Activated effector memory CD4-positive, alpha-beta T cell treated with Interleukin-2 at 50 U/mL for 16 hours (primary cell): ENCODE data around the gene SVEP1.
"Not testable (repeated sequence)": the region's sequence is repeated elsewhere in the genome, so short reads cannot be mapped to it uniquely, and the experiment has no call there.

Experiments used
- DNase-seq: peaks from one replicate; pipeline ENCODE4 v3.0.0-alpha.2; 2020

The SVEP1 gene

DNA sequence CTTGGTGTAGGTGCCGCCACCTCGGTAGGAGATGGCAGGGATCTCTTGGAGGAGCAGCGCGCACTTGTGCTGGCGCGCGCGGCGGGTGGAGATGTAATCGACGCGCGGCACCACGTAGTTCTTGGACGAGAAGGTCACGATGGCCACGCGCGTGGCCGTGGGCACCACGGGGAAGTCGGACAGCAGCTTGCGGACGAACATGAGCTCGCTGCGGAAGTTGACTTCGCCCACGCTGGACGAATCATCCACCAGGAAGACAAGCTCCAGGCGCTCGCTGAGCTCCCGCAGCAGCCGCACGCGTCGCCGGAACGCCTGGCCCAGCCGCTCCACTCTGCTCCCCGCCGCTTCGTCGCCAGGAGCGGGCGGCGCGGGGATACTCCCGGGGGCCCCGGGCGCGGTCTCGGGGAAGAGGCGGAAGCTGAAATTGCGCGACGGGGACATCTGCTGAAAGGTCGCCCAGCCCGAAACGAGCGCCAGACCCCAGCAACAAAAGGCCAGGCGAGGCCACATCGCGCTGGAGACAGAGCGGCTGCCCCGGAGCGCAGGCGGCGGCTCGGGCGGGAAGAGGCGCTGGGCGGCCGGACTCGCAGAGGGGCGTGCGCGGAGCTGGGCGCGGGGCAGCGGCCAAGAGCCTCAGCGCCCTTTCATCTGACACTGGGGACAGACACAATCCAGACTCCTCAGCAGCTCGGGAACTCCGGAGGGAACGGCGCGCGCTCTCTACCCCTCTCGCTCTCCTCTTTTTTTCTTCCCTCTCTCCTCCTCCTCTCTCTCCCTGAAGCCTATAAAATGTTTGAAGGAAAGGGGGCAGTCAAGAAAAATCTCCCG, at the start of gene SVEP1:
Gene SVEP1 (minus strand): TSS at position 708 of the 828 bp plus-strand sequence. CDS start 198 bp downstream, at position 510.
- no peak for DNase-seq

- no peak for DNase-seq
These were observed 46.7 kb upstream of the SVEP1 start for GRCh38 chr9:110626101-110626829.

GRCh38 chr9:110623462-110624025, 44.0 kb upstream of the SVEP1 start:
- DNase-seq = no peak

- DNase-seq = no peak
These were observed 42.8 kb upstream of the SVEP1 start for GRCh38 chr9:110622368-110622767.

DNA sequence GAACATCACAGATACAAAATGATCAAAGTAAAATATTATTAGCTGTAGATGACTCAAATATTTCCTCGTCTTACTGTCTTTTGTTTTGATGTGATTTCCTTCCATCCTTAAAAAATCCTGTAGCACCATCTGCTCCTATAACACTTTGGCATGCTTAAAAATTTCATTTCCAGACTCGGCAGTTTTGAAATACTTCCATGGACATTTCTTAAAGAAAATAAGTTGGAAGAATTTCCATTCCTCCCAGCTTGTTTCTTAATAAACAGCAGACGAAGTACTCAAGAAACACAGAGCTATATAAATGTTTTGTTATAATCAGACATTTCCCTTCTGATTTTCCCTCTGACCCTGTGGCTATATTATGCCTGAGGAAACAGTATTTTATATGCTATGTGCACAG, 41.2 kb upstream of the SVEP1 start:
- DNase-seq = no peak

- DNase-seq = no peak
These were observed 40.3 kb upstream of the SVEP1 start for GRCh38 chr9:110619831-110620230.

DNA sequence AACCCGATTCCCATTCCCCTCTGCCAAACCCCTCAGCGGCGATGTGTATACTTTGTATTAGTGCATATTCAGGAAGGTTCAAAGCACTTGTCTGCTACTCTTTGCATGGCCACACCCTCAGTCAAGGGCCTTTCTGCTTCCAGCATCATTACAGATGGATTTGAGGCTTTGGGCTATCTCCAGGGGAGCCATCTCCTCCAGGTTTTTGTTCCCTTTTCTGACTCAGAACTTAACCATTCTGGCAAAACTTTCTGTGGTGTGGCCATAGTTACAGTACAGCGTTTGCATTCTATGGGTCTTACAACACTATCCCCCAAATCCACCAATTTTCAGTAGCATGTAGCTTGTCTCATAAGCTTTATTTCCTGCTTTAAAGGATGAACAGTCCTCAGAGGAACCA, 36.0 kb upstream of the SVEP1 start:
- DNase-seq = no peak

GRCh38 chr9:110614576-110614975, 35.0 kb upstream of the SVEP1 start:
- not testable (repeated sequence) for DNase-seq

DNA sequence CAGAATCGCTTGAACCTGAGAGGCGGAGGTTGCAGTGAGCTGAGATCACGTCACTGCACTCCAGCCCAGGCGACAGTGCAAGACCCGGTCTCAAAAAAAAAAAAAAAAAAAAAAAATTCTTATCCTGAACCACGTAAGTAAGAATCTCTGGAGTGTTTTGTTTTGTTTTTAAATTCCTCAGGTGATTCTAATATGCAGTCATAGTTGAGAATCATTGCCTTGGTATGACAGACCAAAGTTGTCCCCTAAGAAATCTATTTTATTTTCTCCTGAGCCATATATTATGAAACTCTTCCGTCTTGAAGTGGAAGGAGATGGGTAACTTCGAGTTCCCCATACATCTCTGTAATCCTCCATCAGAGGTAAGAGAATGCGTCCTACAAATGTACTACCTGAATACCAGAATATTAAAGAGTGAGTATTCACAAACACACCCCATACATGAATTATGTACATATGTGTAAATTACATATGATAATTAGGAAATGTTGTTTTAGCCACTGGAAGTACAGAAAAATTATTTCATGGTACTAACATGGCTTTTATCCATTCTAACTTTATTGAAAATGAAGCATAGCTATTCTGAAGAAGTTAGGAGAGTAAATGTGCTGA, 26.7 kb upstream of the SVEP1 start:
- no peak for DNase-seq

DNA sequence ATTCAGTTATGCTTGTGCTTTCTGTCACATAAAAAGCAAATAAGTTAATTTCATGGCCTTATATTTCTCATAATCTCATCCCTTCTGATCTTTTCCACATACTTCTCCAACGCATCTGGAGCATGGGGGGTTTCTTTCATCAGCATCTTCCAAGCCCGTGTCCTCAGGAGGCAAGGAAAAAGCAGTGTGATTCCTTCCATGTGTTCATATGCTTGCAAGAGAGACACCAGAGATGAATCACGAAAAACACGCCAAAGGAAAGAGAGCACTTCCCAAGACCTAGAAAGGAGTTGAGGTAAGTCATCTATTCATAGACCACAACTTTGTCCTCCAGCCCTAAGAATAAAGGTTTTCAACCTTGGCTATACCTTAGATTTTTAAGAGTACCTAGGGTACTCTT, 26.0 kb upstream of the SVEP1 start:
- no peak for DNase-seq

DNA sequence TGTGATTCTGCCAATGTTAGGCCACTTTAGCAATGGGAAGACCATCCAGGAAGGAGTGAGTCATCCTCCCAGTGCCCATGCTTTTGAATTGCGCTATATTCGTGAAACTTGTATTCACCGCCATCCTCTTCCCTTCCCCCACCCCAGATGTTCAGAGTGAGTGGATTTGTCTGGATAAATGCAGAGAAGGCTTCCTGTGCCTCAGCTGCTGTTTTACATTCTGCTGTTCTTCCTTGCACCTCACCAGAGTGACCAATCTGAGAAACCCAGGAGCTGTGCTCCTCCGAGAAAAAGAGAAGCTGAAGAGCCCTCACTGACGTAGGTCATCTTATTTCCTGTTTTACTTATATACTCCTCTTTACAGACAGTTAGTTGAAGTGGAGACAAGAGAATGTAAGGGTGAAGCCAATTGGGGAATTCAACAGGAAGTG, 24.6 kb upstream of the SVEP1 start:
- no peak for DNase-seq

DNA sequence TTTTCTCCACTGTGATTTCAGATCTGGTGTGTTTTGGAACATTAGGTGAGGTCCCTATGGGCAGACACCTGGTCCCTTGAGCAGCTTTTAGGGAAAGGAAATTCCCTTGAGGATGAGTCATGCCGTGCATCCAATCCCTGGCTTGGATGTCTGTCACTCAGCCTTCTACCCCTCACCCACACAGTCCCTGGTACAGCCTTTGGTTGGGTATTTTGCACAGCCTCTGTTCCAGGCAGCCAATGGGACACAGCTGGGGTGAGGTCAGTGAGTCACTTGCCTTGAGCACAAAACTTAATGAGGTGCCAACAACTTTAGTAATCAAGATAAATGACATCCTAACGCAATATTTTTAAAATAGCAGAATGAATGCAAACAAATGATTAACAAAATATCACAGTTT, 22.7 kb upstream of the SVEP1 start:
- no peak for DNase-seq

GRCh38 chr9:110601098-110601497, 21.6 kb upstream of the SVEP1 start:
- no peak for DNase-seq

DNA sequence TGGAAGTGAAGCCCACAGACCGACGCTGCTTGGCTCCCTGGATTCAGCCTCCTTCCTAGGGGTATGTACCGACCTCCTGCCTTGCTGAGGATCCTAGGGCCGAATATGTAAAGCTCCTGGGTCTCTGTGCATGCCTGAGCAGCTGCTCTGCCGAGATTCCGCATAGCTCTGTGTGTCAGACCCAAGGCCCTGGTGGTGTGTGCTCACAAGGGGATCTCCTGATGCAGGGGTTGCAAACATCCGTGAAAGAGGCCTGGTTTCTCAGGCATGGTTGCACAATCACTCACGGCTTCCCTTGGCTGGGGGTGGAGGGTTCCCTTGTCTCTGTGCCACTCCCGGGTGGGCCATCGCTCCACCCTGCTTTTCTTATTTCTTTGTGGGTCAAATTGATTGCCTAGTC, 19.9 kb upstream of the SVEP1 start:
- DNase-seq = no peak

GRCh38 chr9:110592044-110592830, 12.7 kb upstream of the SVEP1 start:
- DNase-seq = no peak

- no peak for DNase-seq
These were observed 12.0 kb upstream of the SVEP1 start for GRCh38 chr9:110591526-110591925.

DNA sequence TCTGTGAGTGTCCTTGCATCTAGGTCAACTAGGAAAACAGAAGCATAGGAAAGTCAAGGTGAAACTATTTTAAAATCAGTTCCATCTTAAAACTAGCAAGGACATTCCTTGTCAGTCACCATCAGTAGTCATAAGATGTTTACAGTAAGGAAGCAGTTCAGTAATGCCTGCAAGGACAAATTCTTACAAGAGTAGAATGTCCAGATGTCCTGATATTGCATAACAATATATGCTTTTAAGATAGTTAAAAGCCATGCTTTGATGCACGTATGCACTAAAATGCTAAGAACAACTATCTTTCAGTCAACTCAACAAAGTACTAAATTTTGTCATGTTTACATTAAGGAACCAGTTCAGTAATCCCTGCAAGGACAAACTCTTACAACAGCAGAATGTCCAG, 11.3 kb upstream of the SVEP1 start:
- no peak for DNase-seq

GRCh38 chr9:110588296-110588695, 8.8 kb upstream of the SVEP1 start:
- no peak for DNase-seq

DNA sequence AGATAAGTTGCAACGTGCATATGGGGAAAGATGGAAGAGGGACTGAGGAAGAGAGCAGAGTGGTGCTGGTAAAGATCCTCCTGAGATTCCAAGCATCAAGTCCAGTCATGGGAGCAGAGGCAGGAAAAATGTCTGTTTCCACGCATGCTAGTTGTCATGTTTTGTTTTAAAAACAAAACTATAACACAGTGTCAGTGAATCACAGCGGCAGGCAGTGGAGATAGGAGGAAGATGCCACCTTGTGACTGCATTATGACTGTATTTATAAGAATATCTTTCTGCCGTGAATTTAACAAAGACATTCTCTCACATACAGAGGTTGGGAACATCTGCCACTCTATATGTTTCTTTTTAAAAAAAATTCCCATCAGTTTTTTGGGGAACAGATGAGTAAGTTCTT, 3.7 kb upstream of the SVEP1 start:
- no peak for DNase-seq

DNA sequence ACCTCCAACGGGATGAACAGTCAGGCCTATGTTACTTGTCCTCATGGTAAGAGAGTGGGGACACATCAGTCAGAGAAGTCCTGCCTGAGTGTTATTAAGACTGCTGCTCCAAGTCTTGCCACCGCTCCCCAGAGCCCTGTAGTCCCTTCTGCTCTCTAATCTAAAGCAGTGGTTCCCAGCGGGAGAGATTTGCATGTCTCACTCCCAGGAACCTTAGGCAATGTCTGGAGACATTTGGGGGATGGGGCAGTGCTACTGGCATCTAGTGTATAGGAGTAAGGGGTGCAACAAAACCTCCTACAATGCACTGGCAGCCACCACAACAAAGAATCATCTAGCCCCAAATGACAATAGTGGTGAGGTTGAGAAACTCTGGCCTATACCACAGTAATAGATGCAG, 2.6 kb upstream of the SVEP1 start:
- DNase-seq = no peak

DNA sequence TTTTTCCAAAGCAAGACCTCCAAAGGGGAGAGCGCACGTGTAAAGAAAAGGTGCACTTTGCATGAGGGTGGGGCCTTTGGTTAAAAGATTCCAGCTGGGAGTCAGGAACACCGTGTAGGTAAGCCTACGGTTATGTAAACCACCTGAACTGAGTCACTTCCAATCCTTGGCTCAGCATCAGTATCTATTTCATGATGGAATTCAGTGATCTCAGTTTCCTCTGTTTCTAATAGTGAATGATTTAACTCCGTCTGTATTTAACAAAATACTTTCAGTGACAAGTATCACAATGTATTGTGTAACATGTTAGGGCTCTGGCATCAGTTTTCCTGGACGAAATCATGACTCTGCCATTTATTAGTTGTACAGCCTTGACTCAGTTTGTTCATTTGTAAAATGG, 1.3 kb upstream of the SVEP1 start:
- DNase-seq = no peak

GRCh38 chr9:110579862-110580219, 300 bp upstream of the SVEP1 start:
- no peak for DNase-seq

DNA sequence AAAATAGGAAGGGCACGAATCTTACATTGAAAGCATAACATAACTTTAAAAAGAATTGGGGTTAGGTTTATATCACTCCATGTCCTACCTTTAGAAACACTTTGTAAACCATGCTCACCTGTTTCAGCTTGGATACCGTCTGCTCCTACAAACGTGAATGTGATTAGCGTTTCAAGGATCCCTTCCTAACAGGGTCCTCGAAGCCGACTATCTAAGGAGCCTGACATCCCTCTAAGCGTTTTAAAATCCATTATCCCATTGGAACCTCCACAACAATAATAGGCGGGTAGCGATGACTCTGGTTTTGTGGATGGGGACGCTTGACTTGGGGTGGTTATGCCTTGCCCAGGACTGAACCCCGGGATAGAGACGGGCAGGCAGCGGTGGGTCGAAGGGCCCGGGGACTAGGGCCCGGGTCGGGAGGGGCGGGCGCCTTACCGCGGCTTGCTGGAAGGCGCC, 937 bp downstream of the SVEP1 start:
- DNase-seq = no peak
